GM21619 (cell line): Measurements from ENCODE around the gene TMEM213.

ENCODE experiments used
- ATAC-seq: cut with Tn5 transposase; IDR thresholded peaks from one replicate; pipeline ENCODE4 v1.9.1; 2021; ENCODE audit not compliant: unreplicated experiment

TMEM213 gene

GRCh38 chr7:138837627-138838026 is 39.8 kb downstream of the TMEM213 start:
- ATAC-seq, result no peak

- ATAC-seq, result no peak
Measured at GRCh38 chr7:138838166-138838565, 40.4 kb downstream of the TMEM213 start.

GRCh38 chr7:138842111-138842510 is 44.3 kb downstream of the TMEM213 start:
- no peak for ATAC-seq

GRCh38 chr7:138843632-138844580 is 46.1 kb downstream of the TMEM213 start:
- no peak for ATAC-seq

- ATAC-seq, result no peak
Measured at GRCh38 chr7:138845711-138846110, 47.9 kb downstream of the TMEM213 start.

- ATAC-seq, result no peak
Measured at GRCh38 chr7:138848056-138848980, 50.5 kb downstream of the TMEM213 start.

- ATAC-seq, result no peak
Measured at GRCh38 chr7:138849701-138850100, 51.9 kb downstream of the TMEM213 start.

GRCh38 chr7:138852469-138852868 is 54.7 kb downstream of the TMEM213 start:
- no peak for ATAC-seq

- no peak for ATAC-seq
Measured at GRCh38 chr7:138853448-138853847, 55.7 kb downstream of the TMEM213 start.

GRCh38 chr7:138854115-138854645 is 56.4 kb downstream of the TMEM213 start:
- ATAC-seq, result no peak

- no peak for ATAC-seq
Measured at GRCh38 chr7:138857728-138858127, 59.9 kb downstream of the TMEM213 start.

GRCh38 chr7:138861051-138861450 is 63.3 kb downstream of the TMEM213 start:
- ATAC-seq, result no peak

- no peak for ATAC-seq
Measured at GRCh38 chr7:138863931-138864330, 66.1 kb downstream of the TMEM213 start.

- no peak for ATAC-seq
Measured at GRCh38 chr7:138864667-138865066, 66.9 kb downstream of the TMEM213 start.

- peak; percentile 79 for ATAC-seq
Measured at GRCh38 chr7:138865843-138866242, 68.0 kb downstream of the TMEM213 start.

- ATAC-seq, result no peak
Measured at GRCh38 chr7:138866353-138866752, 68.6 kb downstream of the TMEM213 start.

- ATAC-seq, result no peak
Measured at GRCh38 chr7:138867744-138868143, 70.0 kb downstream of the TMEM213 start.

GRCh38 chr7:138868711-138869110 is 70.9 kb downstream of the TMEM213 start:
- no peak for ATAC-seq

GRCh38 chr7:138869353-138869752 is 71.6 kb downstream of the TMEM213 start:
- ATAC-seq, result no peak

- no peak for ATAC-seq
Measured at GRCh38 chr7:138871065-138871813, 73.4 kb downstream of the TMEM213 start.

GRCh38 chr7:138871814-138872090 is 74.0 kb downstream of the TMEM213 start:
- ATAC-seq, result no peak
